ENCODE data around the gene HDDC3. TPM values are rescaled to one million over a fixed set of nuclear protein-coding genes. Genes with fewer than 3 reads are reported as not detected.

HDDC3 gene
- 18.9 and 26.4 TPM in 2 replicates for total RNA-seq (2014; rRNA removed; shearing (Covaris generic))

- peak; percentile 82 for DNase-seq (ENCODE audit: low read depth)
Measured at GRCh38 chr15:90931828-90932659, at the start of gene HDDC3. Gene HDDC3, minus strand, starts transcription at chr15:90932549. Its CDS starts 9 bp downstream, at chr15:90932540.

- DNase-seq (ENCODE audit: low read depth) = no peak
Measured at GRCh38 chr15:90982135-90982534, 49.8 kb upstream of the HDDC3 start.

GRCh38 chr15:90981681-90982080, 49.3 kb upstream of the HDDC3 start:
- no peak for DNase-seq (ENCODE audit: low read depth)

GRCh38 chr15:90979582-90979981, 47.2 kb upstream of the HDDC3 start:
- no peak for DNase-seq (ENCODE audit: low read depth)

- DNase-seq (ENCODE audit: low read depth) = no peak
Measured at GRCh38 chr15:90974216-90974615, 41.9 kb upstream of the HDDC3 start.

- DNase-seq (ENCODE audit: low read depth) = no peak
Measured at GRCh38 chr15:90972133-90972532, 39.8 kb upstream of the HDDC3 start.

- no peak for DNase-seq (ENCODE audit: low read depth)
Measured at GRCh38 chr15:90970274-90970673, 37.9 kb upstream of the HDDC3 start.

GRCh38 chr15:90968434-90968833, 36.1 kb upstream of the HDDC3 start:
- no peak for DNase-seq (ENCODE audit: low read depth)

- no peak for DNase-seq (ENCODE audit: low read depth)
Measured at GRCh38 chr15:90967206-90967605, 34.9 kb upstream of the HDDC3 start.

- no peak for DNase-seq (ENCODE audit: low read depth)
Measured at GRCh38 chr15:90966262-90966661, 33.9 kb upstream of the HDDC3 start.

GRCh38 chr15:90962021-90962420, 29.7 kb upstream of the HDDC3 start:
- no peak for DNase-seq (ENCODE audit: low read depth)

- no peak for DNase-seq (ENCODE audit: low read depth)
Measured at GRCh38 chr15:90960298-90961091, 28.1 kb upstream of the HDDC3 start.

- no peak for DNase-seq (ENCODE audit: low read depth)
Measured at GRCh38 chr15:90959894-90960293, 27.5 kb upstream of the HDDC3 start.

- no peak for DNase-seq (ENCODE audit: low read depth)
Measured at GRCh38 chr15:90959028-90959595, 26.8 kb upstream of the HDDC3 start.

GRCh38 chr15:90957791-90958190, 25.4 kb upstream of the HDDC3 start:
- DNase-seq (ENCODE audit: low read depth) = no peak

- DNase-seq (ENCODE audit: low read depth) = no peak
Measured at GRCh38 chr15:90957031-90957790, 24.9 kb upstream of the HDDC3 start.

- DNase-seq (ENCODE audit: low read depth) = peak; percentile 32
Measured at GRCh38 chr15:90956274-90957030, 24.1 kb upstream of the HDDC3 start.

GRCh38 chr15:90955624-90956273, 23.4 kb upstream of the HDDC3 start:
- DNase-seq (ENCODE audit: low read depth) = peak; percentile 22

- DNase-seq (ENCODE audit: low read depth) = peak; percentile 97
Measured at GRCh38 chr15:90954712-90955623, 22.6 kb upstream of the HDDC3 start, which contains the start of gene RCCD1. Gene RCCD1, plus strand, starts transcription at chr15:90954884. Its CDS starts 1,851 bp downstream, at chr15:90956735.
